ENCODE data around the gene DGKI.

Gene DGKI

GRCh38 chr7:137871170-137871915, 24.6 kb upstream of the DGKI start:
- no peak for DNase-seq

GRCh38 chr7:137870684-137871083, 23.9 kb upstream of the DGKI start:
- DNase-seq: no peak

DNA sequence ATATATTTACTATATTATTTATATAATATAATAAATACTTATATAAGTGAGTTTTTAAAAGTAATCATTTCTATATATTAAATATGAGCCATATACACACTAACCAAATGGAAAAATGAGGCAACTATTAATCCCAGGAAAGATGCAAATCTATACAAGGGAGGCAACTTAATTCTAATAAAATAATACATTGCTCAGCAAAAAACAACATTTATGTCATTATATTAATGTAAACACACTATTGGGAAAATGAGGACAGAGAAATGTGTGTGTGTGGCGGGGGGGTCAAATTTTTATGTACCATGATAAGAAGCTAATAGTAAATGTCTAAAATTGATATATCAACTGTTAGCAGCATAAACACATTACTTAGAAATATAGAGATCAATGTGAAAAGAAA, 23.3 kb upstream of the DGKI start:
- no peak for DNase-seq

DNA sequence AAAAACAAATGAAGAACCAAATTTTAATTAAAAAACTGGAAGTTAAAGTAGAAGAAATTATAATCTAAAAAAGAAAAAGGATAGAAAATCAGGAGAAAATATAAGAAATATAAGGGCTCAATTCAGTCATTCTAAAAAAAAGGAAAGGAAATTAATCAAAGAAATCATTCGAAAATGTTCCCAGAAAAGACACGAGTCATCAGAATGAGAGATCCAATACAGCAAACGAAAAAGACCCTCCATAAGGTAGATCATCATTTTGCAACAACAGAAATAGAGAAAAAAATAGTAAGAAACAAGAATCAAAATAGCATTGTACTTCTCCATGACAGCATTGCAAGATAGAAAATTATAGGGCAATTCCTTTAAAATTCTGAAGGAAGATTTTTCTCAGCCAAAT, 22.5 kb upstream of the DGKI start:
- DNase-seq: no peak

DNA sequence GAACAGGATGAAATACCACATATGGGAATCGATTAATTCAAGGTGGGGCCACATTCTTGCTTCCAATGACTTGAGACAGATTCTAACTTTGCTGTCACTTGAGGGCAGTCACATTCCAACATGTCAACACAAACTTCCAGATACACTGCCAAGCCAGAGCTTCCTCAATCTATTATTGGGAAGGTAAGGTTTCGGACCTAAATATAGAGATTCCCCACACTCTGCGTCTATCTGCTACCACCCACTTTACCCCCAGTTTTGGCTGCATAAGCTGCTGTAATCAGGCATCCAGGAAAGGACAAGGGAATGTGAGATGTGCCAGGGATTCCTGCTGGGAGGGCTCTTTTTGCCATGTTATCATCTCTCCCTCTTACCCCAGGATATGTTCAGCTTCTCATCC, 20.5 kb upstream of the DGKI start:
- DNase-seq: no peak

- DNase-seq: no peak
Observed at GRCh38 chr7:137865764-137866163, 19.0 kb upstream of the DGKI start.

- no peak for DNase-seq
Observed at GRCh38 chr7:137862964-137863363, 16.2 kb upstream of the DGKI start.

- DNase-seq: no peak
Observed at GRCh38 chr7:137862358-137862757, 15.6 kb upstream of the DGKI start.

GRCh38 chr7:137860542-137860941, 13.8 kb upstream of the DGKI start:
- DNase-seq: no peak

DNA sequence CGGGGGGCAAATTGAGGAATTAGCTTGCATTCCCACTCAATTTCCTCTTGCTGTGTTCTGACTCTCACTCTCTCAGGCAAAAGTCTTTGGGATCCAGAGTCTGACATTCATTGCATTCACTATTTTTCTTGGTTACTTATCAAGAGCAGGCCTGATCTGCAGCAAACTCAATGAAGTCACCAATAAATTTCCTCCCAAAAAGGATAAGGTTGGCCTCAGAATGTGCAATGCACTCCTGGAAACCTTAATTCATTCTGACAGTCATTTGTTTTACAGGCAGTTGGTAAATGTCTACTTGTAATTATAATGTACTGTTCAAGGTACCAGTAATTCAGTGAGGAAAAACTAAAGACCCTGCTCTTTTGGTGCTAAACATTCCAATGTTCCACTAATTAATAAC, 6.3 kb upstream of the DGKI start:
- DNase-seq: no peak

GRCh38 chr7:137852108-137852507, 5.3 kb upstream of the DGKI start:
- no peak for DNase-seq

- peak; percentile 42 for DNase-seq
Observed at GRCh38 chr7:137850972-137851945, 4.5 kb upstream of the DGKI start.

- DNase-seq: peak; percentile 59
Observed at GRCh38 chr7:137850571-137850970, 3.8 kb upstream of the DGKI start.

- DNase-seq: no peak
Observed at GRCh38 chr7:137848095-137848494, 1.3 kb upstream of the DGKI start.

DNA sequence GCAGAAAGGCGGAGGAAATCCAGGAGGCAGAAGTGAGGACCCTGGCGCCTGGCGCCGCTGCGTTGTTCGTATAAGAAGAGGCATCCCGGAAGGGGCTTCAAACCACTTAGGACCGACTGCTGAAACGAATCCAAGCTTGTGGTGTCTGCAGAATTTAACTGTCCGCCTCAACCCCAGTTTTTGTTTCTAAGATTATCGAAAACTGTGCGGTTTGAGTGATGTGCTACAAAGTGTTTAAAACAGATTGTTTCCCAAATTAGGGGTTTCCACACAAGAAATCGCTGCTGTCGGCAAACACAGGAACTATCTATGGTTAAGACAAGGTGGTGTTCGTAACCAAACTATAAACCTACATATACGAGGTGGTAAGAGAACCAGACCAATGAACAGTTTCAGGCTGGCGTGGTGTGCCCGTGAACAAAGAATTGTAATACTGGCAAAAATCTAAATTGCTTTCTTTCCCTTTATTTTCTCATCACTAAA, 835 bp upstream of the DGKI start:
- DNase-seq: no peak

DNA sequence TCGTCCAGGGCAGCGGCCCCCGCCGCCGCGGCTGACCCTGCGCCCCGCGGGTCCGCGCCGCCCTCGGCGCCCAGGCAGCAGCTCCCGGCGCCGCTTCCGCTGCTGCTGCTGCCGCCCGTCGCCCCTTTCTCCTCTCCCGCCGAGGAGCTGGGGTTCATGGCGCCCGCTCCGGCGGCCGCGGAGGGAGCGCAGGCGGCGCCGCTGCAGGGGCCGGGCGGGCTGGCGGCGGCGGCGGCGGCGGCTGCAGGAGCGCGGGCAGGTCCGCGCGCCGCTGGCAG, 286 bp downstream of the DGKI start:
- no peak for DNase-seq

- no peak for DNase-seq
Observed at GRCh38 chr7:137844677-137845425, 1.9 kb downstream of the DGKI start.

GRCh38 chr7:137839903-137840779, 6.6 kb downstream of the DGKI start:
- no peak for DNase-seq

DNA sequence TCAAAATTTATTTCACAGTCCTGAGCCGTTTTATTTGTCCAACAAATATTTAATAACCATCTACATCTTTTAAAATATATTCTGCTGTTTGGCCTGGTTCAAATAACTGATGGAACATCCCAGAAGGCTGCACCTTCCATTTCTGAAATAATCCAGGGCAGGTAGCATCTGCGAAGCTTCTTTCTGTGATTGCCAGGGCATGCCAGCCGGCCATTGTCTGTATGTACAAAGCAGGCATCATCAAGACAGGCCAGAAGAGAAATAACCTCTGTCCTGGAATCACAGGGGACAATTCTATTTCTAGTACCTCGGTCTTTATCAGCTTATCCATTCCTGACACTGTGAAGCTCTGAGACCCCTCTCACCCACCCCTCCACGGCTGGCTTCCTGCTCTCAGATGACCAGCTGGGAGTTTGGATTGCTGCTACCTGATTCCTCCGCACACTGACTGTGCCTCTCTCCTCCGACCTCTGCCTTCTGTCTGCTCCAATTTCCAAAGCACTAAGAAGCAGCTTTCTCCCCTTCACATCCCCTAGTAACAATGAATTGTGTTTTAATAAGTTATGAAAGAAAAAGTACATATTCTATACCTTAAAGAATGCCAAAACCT, 8.0 kb downstream of the DGKI start:
- DNase-seq: no peak

GRCh38 chr7:137836541-137836940, 10.2 kb downstream of the DGKI start:
- no peak for DNase-seq

- DNase-seq: no peak
Observed at GRCh38 chr7:137836113-137836509, 10.7 kb downstream of the DGKI start.

All from EL (cell line).